ENCODE measurements around the gene ARID5B.

ARID5B gene

DNA sequence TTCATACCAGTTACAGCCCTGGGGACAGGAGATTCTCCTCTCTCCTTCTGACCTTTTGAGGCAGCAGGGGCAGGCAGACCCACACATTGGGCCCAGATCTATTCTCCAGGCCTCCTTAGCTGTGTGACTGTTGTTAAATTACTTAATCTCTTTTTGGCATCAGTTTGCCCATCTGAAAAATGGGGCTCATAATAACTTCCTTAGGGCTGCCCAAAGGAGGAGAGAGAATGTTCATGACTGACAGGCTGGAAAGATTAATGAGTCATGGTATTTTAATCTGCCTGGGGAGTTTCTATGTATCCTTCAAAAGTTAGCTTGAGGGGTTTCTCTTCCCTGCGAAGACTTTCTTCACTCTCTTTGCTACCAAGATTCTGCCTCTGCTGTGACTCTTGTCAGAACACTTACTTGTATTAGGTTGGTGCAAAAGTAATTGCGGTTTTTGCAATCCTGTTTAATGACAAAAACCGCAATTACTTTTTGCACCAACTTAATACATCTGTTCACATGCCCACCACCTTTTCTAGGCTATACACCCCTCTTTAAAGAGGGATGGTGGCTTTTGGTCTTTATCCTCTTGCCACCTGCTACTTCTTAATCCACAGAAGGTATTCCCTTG is 83.4 kb downstream of the ARID5B start:
- Histone ChIP-seq H3K14ac (ENCODE audit: low read length) (no peak overlapping the region), H2AFZ (ENCODE audit: low read length) (no peak overlapping the region), H3K27ac (replicated peaks; ENCODE audit: low read length) (no peak overlapping the region), H2BK12ac (ENCODE audit: low read length) (no peak overlapping the region), H2AK5ac (ENCODE audit: low read depth, low read length) (no peak overlapping the region), H3K27me3 (ENCODE audit: control insufficient read depth in 3 of 3, insufficient read depth in 3 of 3, low read depth in 1 of 3, low read length in 3 of 3) (no peaks in the 10 kb centered on the region), H3K9me3 (replicated peaks in 1 of 2; ENCODE audit: control insufficient read depth in 2 of 2, insufficient read depth in 1 of 2, low read depth in 1 of 2, low read length in 2 of 2) (no peaks in the 10 kb centered on the region), H2BK5ac (ENCODE audit: low read length) (no peak overlapping the region), H3K18ac (ENCODE audit: low read length) (no peak overlapping the region), H3K23ac (ENCODE audit: low read depth, low read length, poor library complexity) (no peak overlapping the region), H4K8ac (ENCODE audit: low read depth, low read length) (no peak overlapping the region), H3K4me1 (ENCODE audit: control insufficient read depth in 2 of 2, insufficient read depth in 1 of 2, low read depth in 1 of 2, low read length in 2 of 2) (no peaks in the 10 kb centered on the region), H3K4ac (ENCODE audit: low read length) (no peak overlapping the region), H3K9ac (ENCODE audit: low read depth, low read length, poor library complexity) (no peak overlapping the region), H4K91ac (ENCODE audit: low read depth, low read length, poor library complexity) (no peak overlapping the region), H3K36me3 (replicated peaks in 1 of 2; ENCODE audit: control insufficient read depth in 2 of 2, insufficient read depth in 2 of 2, low read length in 2 of 2) (no peaks in the 10 kb centered on the region), H3K79me1 (ENCODE audit: low read depth, low read length) (no peaks in the 10 kb centered on the region), H3K4me2 (ENCODE audit: insufficient read depth, low read length, poor library complexity, severe bottlenecking) (no peak overlapping the region), H2BK120ac (ENCODE audit: low read depth, low read length) (no peak overlapping the region), H3K4me3 (ENCODE audit: low read length in 2 of 2) (no peak overlapping the region), H2BK15ac (ENCODE audit: low read length) (no peak overlapping the region)
- no CpG with 5 or more reads among the region's 3 CpGs for WGBS, 2 donors (ENCODE audit: extremely low coverage in 2 of 2, insufficient read length in 2 of 2, insufficient replicate concordance in 1 of 2)
- no peak for DNase-seq (ENCODE audit: low spot score)

DNA sequence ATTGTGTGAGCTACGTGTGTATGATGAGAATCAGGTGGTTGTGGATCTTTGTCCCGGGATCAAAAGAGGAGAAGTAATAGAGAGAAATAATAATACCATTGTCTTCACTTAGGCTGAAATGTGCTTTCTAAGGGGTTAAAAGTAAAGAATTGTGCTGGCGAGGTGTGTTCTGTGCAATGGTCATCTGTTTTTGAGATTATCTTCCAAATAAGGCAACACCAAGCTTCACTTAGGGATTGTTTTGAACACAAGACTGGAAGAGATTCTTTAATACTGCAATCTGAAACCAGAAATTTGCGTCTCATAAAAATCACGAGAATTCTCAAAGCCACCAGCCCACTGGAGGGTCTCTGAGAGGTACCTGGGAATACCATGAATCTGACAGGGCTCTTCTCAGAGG is 84.2 kb downstream of the ARID5B start:
- H3K79me1 ChIP-seq (ENCODE audit: low read depth, low read length): no peaks in the 10 kb centered on the region
- H2AK5ac ChIP-seq (ENCODE audit: low read depth, low read length): no peak overlapping the region
- no peak overlapping the region for H4K91ac ChIP-seq (ENCODE audit: low read depth, low read length, poor library complexity)
- no peak overlapping the region for H3K4ac ChIP-seq (ENCODE audit: low read length)
- H4K8ac ChIP-seq (ENCODE audit: low read depth, low read length): no peak overlapping the region
- no peak overlapping the region for H3K18ac ChIP-seq (ENCODE audit: low read length)
- no peak overlapping the region for H2BK12ac ChIP-seq (ENCODE audit: low read length)
- no peak overlapping the region for H2BK120ac ChIP-seq (ENCODE audit: low read depth, low read length)
- DNase-seq (ENCODE audit: low spot score): no peak
- H3K4me1 ChIP-seq (ENCODE audit: control insufficient read depth in 2 of 2, insufficient read depth in 1 of 2, low read depth in 1 of 2, low read length in 2 of 2): no peaks in the 10 kb centered on the region
- no peak overlapping the region for H3K27ac ChIP-seq (replicated peaks; ENCODE audit: low read length)
- H3K14ac ChIP-seq (ENCODE audit: low read length): no peak overlapping the region
- H3K36me3 ChIP-seq (replicated peaks in 1 of 2; ENCODE audit: control insufficient read depth in 2 of 2, insufficient read depth in 2 of 2, low read length in 2 of 2): no peaks in the 10 kb centered on the region
- no peak overlapping the region for H3K4me3 ChIP-seq (ENCODE audit: low read length in 2 of 2)
- H3K9ac ChIP-seq (ENCODE audit: low read depth, low read length, poor library complexity): no peak overlapping the region
- no peaks in the 10 kb centered on the region for H3K9me3 ChIP-seq (replicated peaks in 1 of 2; ENCODE audit: control insufficient read depth in 2 of 2, insufficient read depth in 1 of 2, low read depth in 1 of 2, low read length in 2 of 2)
- no peak overlapping the region for H3K23ac ChIP-seq (ENCODE audit: low read depth, low read length, poor library complexity)
- no CpG with 5 or more reads among the region's 5 CpGs for WGBS, 2 donors (ENCODE audit: extremely low coverage in 2 of 2, insufficient read length in 2 of 2, insufficient replicate concordance in 1 of 2)
- H3K27me3 ChIP-seq (ENCODE audit: control insufficient read depth in 3 of 3, insufficient read depth in 3 of 3, low read depth in 1 of 3, low read length in 3 of 3): no peaks in the 10 kb centered on the region
- H3K4me2 ChIP-seq (ENCODE audit: insufficient read depth, low read length, poor library complexity, severe bottlenecking): no peak overlapping the region
- no peak overlapping the region for H2BK5ac ChIP-seq (ENCODE audit: low read length)
- no peak overlapping the region for H2AFZ ChIP-seq (ENCODE audit: low read length)
- no peak overlapping the region for H2BK15ac ChIP-seq (ENCODE audit: low read length)

DNA sequence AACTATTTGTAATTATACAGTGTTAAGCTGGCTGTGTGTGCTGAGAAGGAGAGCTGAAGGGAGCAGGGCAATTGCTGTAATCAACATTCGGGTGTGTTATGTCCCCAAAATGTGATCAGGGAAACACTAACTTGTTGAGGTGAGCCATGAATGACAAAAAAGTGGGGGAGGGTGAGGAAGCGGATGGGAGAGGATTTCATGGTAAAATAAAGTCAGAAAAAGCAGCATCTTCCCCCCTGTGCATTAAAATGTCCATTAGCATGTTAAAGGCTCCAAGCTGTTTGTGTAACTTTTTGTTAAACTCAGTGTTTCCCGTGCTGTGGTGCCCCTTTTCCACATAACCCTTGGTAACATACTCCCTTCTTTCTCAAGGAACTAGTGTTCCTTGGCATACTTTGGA is 84.9 kb downstream of the ARID5B start:
- Histone ChIP-seq H3K36me3 (replicated peaks in 1 of 2; ENCODE audit: control insufficient read depth in 2 of 2, insufficient read depth in 2 of 2, low read length in 2 of 2) (no peaks in the 10 kb centered on the region), H2AFZ (ENCODE audit: low read length) (no peak overlapping the region), H3K79me1 (ENCODE audit: low read depth, low read length) (no peaks in the 10 kb centered on the region), H3K23ac (ENCODE audit: low read depth, low read length, poor library complexity) (no peak overlapping the region), H2BK15ac (ENCODE audit: low read length) (no peak overlapping the region), H3K4me1 (ENCODE audit: control insufficient read depth in 2 of 2, insufficient read depth in 1 of 2, low read depth in 1 of 2, low read length in 2 of 2) (no peaks in the 10 kb centered on the region), H3K27me3 (ENCODE audit: control insufficient read depth in 3 of 3, insufficient read depth in 3 of 3, low read depth in 1 of 3, low read length in 3 of 3) (no peaks in the 10 kb centered on the region), H3K14ac (ENCODE audit: low read length) (no peak overlapping the region), H2AK5ac (ENCODE audit: low read depth, low read length) (no peak overlapping the region), H4K8ac (ENCODE audit: low read depth, low read length) (no peak overlapping the region), H3K9ac (ENCODE audit: low read depth, low read length, poor library complexity) (no peak overlapping the region), H2BK12ac (ENCODE audit: low read length) (no peak overlapping the region), H4K91ac (ENCODE audit: low read depth, low read length, poor library complexity) (no peak overlapping the region), H3K4me2 (ENCODE audit: insufficient read depth, low read length, poor library complexity, severe bottlenecking) (no peak overlapping the region), H2BK5ac (ENCODE audit: low read length) (no peak overlapping the region), H3K9me3 (replicated peaks in 1 of 2; ENCODE audit: control insufficient read depth in 2 of 2, insufficient read depth in 1 of 2, low read depth in 1 of 2, low read length in 2 of 2) (no peaks in the 10 kb centered on the region), H3K27ac (replicated peaks; ENCODE audit: low read length) (no peak overlapping the region), H2BK120ac (ENCODE audit: low read depth, low read length) (no peak overlapping the region), H3K18ac (ENCODE audit: low read length) (no peak overlapping the region), H3K4me3 (ENCODE audit: low read length in 2 of 2) (no peak overlapping the region), H3K4ac (ENCODE audit: low read length) (no peak overlapping the region)
- no peak for DNase-seq (ENCODE audit: low spot score)
- WGBS, 2 donors (ENCODE audit: extremely low coverage in 2 of 2, insufficient read length in 2 of 2, insufficient replicate concordance in 1 of 2): no CpG with 5 or more reads among the region's 3 CpGs

- H3K23ac ChIP-seq (ENCODE audit: low read depth, low read length, poor library complexity): no peak overlapping the region
- WGBS, 2 donors (ENCODE audit: extremely low coverage in 2 of 2, insufficient read length in 2 of 2, insufficient replicate concordance in 1 of 2): no CpG with 5 or more reads among the region's 6 CpGs
- no peak overlapping the region for H3K18ac ChIP-seq (ENCODE audit: low read length)
- no peak overlapping the region for H3K4ac ChIP-seq (ENCODE audit: low read length)
- no peak overlapping the region for H2AK5ac ChIP-seq (ENCODE audit: low read depth, low read length)
- H3K4me3 ChIP-seq (ENCODE audit: low read length in 2 of 2): no peak overlapping the region
- H3K27me3 ChIP-seq (ENCODE audit: control insufficient read depth in 3 of 3, insufficient read depth in 3 of 3, low read depth in 1 of 3, low read length in 3 of 3): no peaks in the 10 kb centered on the region
- no peaks in the 10 kb centered on the region for H3K4me1 ChIP-seq (ENCODE audit: control insufficient read depth in 2 of 2, insufficient read depth in 1 of 2, low read depth in 1 of 2, low read length in 2 of 2)
- H3K36me3 ChIP-seq (replicated peaks in 1 of 2; ENCODE audit: control insufficient read depth in 2 of 2, insufficient read depth in 2 of 2, low read length in 2 of 2): no peaks in the 10 kb centered on the region
- no peaks in the 10 kb centered on the region for H3K9me3 ChIP-seq (replicated peaks in 1 of 2; ENCODE audit: control insufficient read depth in 2 of 2, insufficient read depth in 1 of 2, low read depth in 1 of 2, low read length in 2 of 2)
- DNase-seq (ENCODE audit: low spot score): no peak
- H3K27ac ChIP-seq (replicated peaks; ENCODE audit: low read length): no peak overlapping the region
- H4K91ac ChIP-seq (ENCODE audit: low read depth, low read length, poor library complexity): no peak overlapping the region
- no peak overlapping the region for H3K4me2 ChIP-seq (ENCODE audit: insufficient read depth, low read length, poor library complexity, severe bottlenecking)
- H2AFZ ChIP-seq (ENCODE audit: low read length): no peak overlapping the region
- H4K8ac ChIP-seq (ENCODE audit: low read depth, low read length): no peak overlapping the region
- H3K79me1 ChIP-seq (ENCODE audit: low read depth, low read length): no peaks in the 10 kb centered on the region
- no peak overlapping the region for H2BK12ac ChIP-seq (ENCODE audit: low read length)
- H3K14ac ChIP-seq (ENCODE audit: low read length): no peak overlapping the region
- H2BK15ac ChIP-seq (ENCODE audit: low read length): no peak overlapping the region
- no peak overlapping the region for H2BK5ac ChIP-seq (ENCODE audit: low read length)
- no peak overlapping the region for H2BK120ac ChIP-seq (ENCODE audit: low read depth, low read length)
- H3K9ac ChIP-seq (ENCODE audit: low read depth, low read length, poor library complexity): no peak overlapping the region
Measured at GRCh38 chr10:61986788-61987492, 85.4 kb downstream of the ARID5B start.
